K562 treated with DMSO at 1 percent for 24 hours (cell line): ENCODE data around the gene SRD5A1. TPM values are rescaled to one million over a fixed set of nuclear protein-coding genes. Genes with fewer than 3 reads are reported as not detected.

Source experiments
- total RNA-seq: library from RNA; unstranded; fragments of 300-600 nt; gene quantifications from 2 replicates; pipeline ENCODE4 v1.2.3, GENCODE V29; 2022; ENCODE audit warnings: low read depth; ENCODE audit not compliant: insufficient read depth

The SRD5A1 gene
- total RNA-seq, result 29.4 and 33.9 TPM in 2 replicates

GRCh38 chr5:6632888-6633468, at the start of gene SRD5A1, which contains the start of gene NSUN2:
Gene SRD5A1, plus strand, starts transcription at chr5:6633440. Its CDS starts 137 bp downstream, at chr5:6633577.
Gene NSUN2, minus strand, starts transcription at chr5:6633044. Its CDS starts 65 bp downstream, at chr5:6632979.

GRCh38 chr5:6713274-6714225, 80.3 kb downstream of the SRD5A1 start, which contains the start of gene TENT4A:
Gene TENT4A, plus strand, starts transcription at chr5:6713432. Its CDS starts 552 bp downstream, at chr5:6713984.

Other genes with a start within 250 kb of the SRD5A1 start
- 0.06 TPM in 1 of 2 replicates, not detected in the other for gene UBE2QL1, start 184.6 kb upstream of the SRD5A1 start, total RNA-seq
- 44.2 and 48.9 TPM in 2 replicates for gene NSUN2, start 396 bp upstream of the SRD5A1 start, total RNA-seq
- 16.0 and 17.1 TPM in 2 replicates for gene TENT4A, start 80.0 kb downstream of the SRD5A1 start, total RNA-seq